HepG2 (cell line): ENCODE measurements around the gene C9orf85. TPM values are rescaled to one million over a fixed set of nuclear protein-coding genes. Genes with fewer than 3 reads are reported as not detected.

Source experiments
- ATAC-seq: fragments of 200-7000 bp; cut with Tn5 transposase; 3 replicates; pipeline ENCODE4 v1.9.1; 2020; ENCODE audit warnings: mild to moderate bottlenecking, moderate library complexity
- BruUV-seq: library from RNA; stranded (reverse); fragments of 400-500 nt; replicated peaks from 2 replicates; lab custom pipeline; 2021; lab: Mats Ljungman, UMichigan
- CTCF ChIA-PET: fragments of 300-600 bp; formaldehyde crosslinking; extraction: SDS; loops from one replicate; lab custom pipeline; 2021; ENCODE audit warnings: low total read pairs, inconsistent platforms, low intra/inter-chr PET ratio; lab: Yijun Ruan, JAX
- POLR2A ChIA-PET: fragments of 350-600 bp; sonication (Branson Sonifier 250); formaldehyde crosslinking; loops from one replicate; lab custom pipeline; 2020; ENCODE audit warnings: antibody characterized with exemption, inconsistent platforms; lab: Yijun Ruan, JAX
- DNase-seq: peaks from one replicate; pipeline ENCODE4 v3.0.0-alpha.2; 2015; ENCODE audit warnings: low spot score
- FAIRE-seq: peaks from 3 replicates; lab custom pipeline; 2011; peaks lifted over from hg19 to GRCh38; lab: Jason Lieb, UNC
- H2AFZ ChIP-seq: one replicate; pipeline ENCODE4 v1.6.1; 2011; ENCODE audit warnings: low read length, inconsistent platforms
- H3K27ac ChIP-seq: fragments of 300-600 bp; 3 replicates; pipeline ENCODE4 v1.8.0; 2011; ENCODE audit warnings: mixed run types, mild to moderate bottlenecking, mixed read lengths, low read length, inconsistent platforms; ENCODE audit not compliant: insufficient read depth; ENCODE audit errors: extremely low read length
- H3K27me3 ChIP-seq, 2 experiments: fragments of 200-600 bp in 1 of 2; 2 replicates in 1 of 2; 3 replicates in 1 of 2; pipeline versions ENCODE4 v1.6.0 to v1.8.0; 2011; ENCODE audit warnings: low read length in 2 of 2, mild to moderate bottlenecking in 2 of 2, moderate library complexity in 2 of 2, inconsistent platforms in 1 of 2; ENCODE audit not compliant: insufficient read depth in 2 of 2, control insufficient read depth in 1 of 2
- H3K36me3 ChIP-seq, 2 experiments: fragments of 200-600 bp in 1 of 2; replicated peaks in 1 of 2; 2 replicates in 1 of 2; 3 replicates in 1 of 2; pipeline versions ENCODE4 v1.5.1 to v1.8.0; 2011; ENCODE audit warnings: low read length in 2 of 2, inconsistent platforms in 1 of 2; ENCODE audit not compliant: insufficient read depth in 2 of 2, control insufficient read depth in 1 of 2
- H3K4me1 ChIP-seq: 2 replicates; pipeline ENCODE4 v1.5.1; 2012; ENCODE audit warnings: low read length, inconsistent platforms; ENCODE audit not compliant: insufficient read depth
- H3K4me2 ChIP-seq: 2 replicates; pipeline ENCODE4 v1.6.0; 2011; ENCODE audit warnings: low read depth, low read length, inconsistent platforms
- H3K4me3 ChIP-seq, 3 experiments: fragments of 200-600 bp in 1 of 3; sonication (generic), shearing (Covaris generic) in 1 of 3; replicated peaks in 1 of 3; 2 replicates each; pipeline ENCODE4 v1.5.1; 2011 to 2016; ENCODE audit warnings: low read length in 3 of 3, inconsistent platforms in 2 of 3, low read depth in 2 of 3, mild to moderate bottlenecking in 2 of 3, control low read depth in 1 of 3, mixed read lengths in 1 of 3; ENCODE audit not compliant: insufficient read depth in 1 of 3
- H3K79me2 ChIP-seq: one replicate; pipeline ENCODE4 v1.6.1; 2011; ENCODE audit warnings: low read length, inconsistent platforms; ENCODE audit not compliant: insufficient read depth
- H3K9ac ChIP-seq: 2 replicates; pipeline ENCODE4 v1.6.0; 2011; ENCODE audit warnings: mild to moderate bottlenecking, low read depth, low read length, inconsistent platforms; ENCODE audit not compliant: insufficient read depth
- H3K9me3 ChIP-seq: 2 replicates; pipeline ENCODE4 v1.5.1; 2012; ENCODE audit warnings: mild to moderate bottlenecking, low read length
- H4K20me1 ChIP-seq: 2 replicates; pipeline ENCODE4 v1.6.0; 2011; ENCODE audit warnings: inconsistent platforms, mild to moderate bottlenecking, low read length, moderate library complexity; ENCODE audit not compliant: insufficient read depth
- ATF4 ChIP-seq, 2 experiments: fragments of 450-650 bp in 1 of 2; sonication (generic) in 1 of 2; formaldehyde crosslinking; IDR thresholded peaks; 2 replicates each; pipeline versions ENCODE4 v1.5.0 to v1.8.0; 2020 to 2022; ENCODE audit warnings: mild to moderate bottlenecking in 1 of 2, missing genetic modification reagents in 1 of 2
- ATF6 ChIP-seq: sonication (generic); formaldehyde crosslinking; conservative IDR thresholded peaks from 2 replicates; pipeline ENCODE4 v1.4.0; 2020; ENCODE audit warnings: missing genetic modification reagents
- CREB3 ChIP-seq: sonication (generic); formaldehyde crosslinking; IDR thresholded peaks from 2 replicates; pipeline ENCODE4 v1.5.0; 2020; ENCODE audit warnings: missing genetic modification reagents
- ELF1 ChIP-seq: sonication (generic); formaldehyde crosslinking; IDR thresholded peaks from 2 replicates; pipeline ENCODE4 v1.4.0; 2020; ENCODE audit warnings: missing genetic modification reagents
- SAFB2 ChIP-seq: sonication (generic); formaldehyde crosslinking; IDR thresholded peaks from 2 replicates; pipeline ENCODE4 v1.5.1; 2020; ENCODE audit warnings: missing genetic modification reagents, low read depth, mild to moderate bottlenecking, borderline replicate concordance
- SMC3 ChIP-seq: IDR thresholded peaks from 2 replicates; pipeline ENCODE4 v1.6.1; 2011; ENCODE audit warnings: low read length, improper control_type of control experiment
- STAT6 ChIP-seq: sonication (generic); formaldehyde crosslinking; IDR thresholded peaks from 2 replicates; pipeline ENCODE4 v1.4.0; 2020; ENCODE audit warnings: missing genetic modification reagents, mild to moderate bottlenecking, borderline replicate concordance
- ZFP90 ChIP-seq: sonication (generic); formaldehyde crosslinking; IDR thresholded peaks from 2 replicates; pipeline ENCODE4 v1.8.0; 2022; ENCODE audit warnings: missing genetic modification reagents, mild to moderate bottlenecking, inconsistent platforms, borderline replicate concordance
- ZNF235 ChIP-seq: sonication (generic); formaldehyde crosslinking; IDR thresholded peaks from 2 replicates; pipeline ENCODE4 v1.8.1; 2023; ENCODE audit warnings: mild to moderate bottlenecking, missing genetic modification reagents, borderline replicate concordance
- ZNF530 ChIP-seq: sonication (generic); formaldehyde crosslinking; IDR thresholded peaks from 2 replicates; pipeline ENCODE4 v1.5.0; 2020; ENCODE audit warnings: low read depth, mild to moderate bottlenecking, missing genetic modification reagents
- ZNF556 ChIP-seq: sonication (generic); formaldehyde crosslinking; IDR thresholded peaks from 2 replicates; pipeline ENCODE4 v1.4.0; 2020; ENCODE audit warnings: mild to moderate bottlenecking, missing genetic modification reagents, borderline replicate concordance
- WGBS: methylation state at CpG from one replicate; pipeline ENCODE4 v1.1.6; 2017; ENCODE audit warnings: low lambda C conversion rate; 5-methylcytosine and 5-hydroxymethylcytosine counted together
- in situ Hi-C: cut with HindIII; loops from 2 replicates; pipeline ENCODE4 v1.10.0; 2017; ENCODE audit warnings: low pct_unique_long_range_greater_than_20kb; ENCODE audit not compliant: extremely low pct_ligation_motif_present
- intact Hi-C: fragments of 100-400 bp; cut with micrococcal nuclease; formaldehyde crosslinking; loops from one replicate; pipeline ENCODE4 v1.10.0; 2022; ENCODE audit not compliant: unreplicated experiment
- polyA plus RNA-seq, 8 experiments: library from polyadenylated mRNA; depleted of rRNA in 3 of 8; stranded (reverse) in 7 of 8; unstranded in 1 of 8; fragments of >200 nt; fragmentation: Illumina TruSeq in 4 of 8; extraction: Trizol in 4 of 8; gene quantifications; 2 replicates each; pipeline versions ENCODE4 v1.2.1 to v1.2.3, GENCODE V29; 2011 to 2016; ENCODE audit warnings: low read depth in 4 of 8, missing spikeins in 1 of 8, mixed read lengths in 1 of 8; ENCODE audit not compliant: insufficient read depth in 1 of 8
- total RNA-seq, 5 experiments: library from RNA; depleted of rRNA; stranded (reverse); fragments of >200 nt; fragmentation: Illumina TruSeq; extraction: Trizol; gene quantifications; 2 replicates each; pipeline ENCODE4 v1.2.3, GENCODE V29; 2016; ENCODE audit warnings: low read depth in 1 of 5
- TF ChIP-seq, protein P1 (sequence below): sonication (generic); formaldehyde crosslinking; IDR thresholded peaks from 2 replicates; pipeline ENCODE4 v1.5.0; 2020; ENCODE audit warnings: mild to moderate bottlenecking, missing genetic modification reagents

Gene C9orf85
- total and polyA plus RNA-seq, 2 of the 13 experiments (the other 11 are each of a cell fraction or from before 2014, with no cell fraction given) = 9.9 to 13.9 TPM

DNA sequence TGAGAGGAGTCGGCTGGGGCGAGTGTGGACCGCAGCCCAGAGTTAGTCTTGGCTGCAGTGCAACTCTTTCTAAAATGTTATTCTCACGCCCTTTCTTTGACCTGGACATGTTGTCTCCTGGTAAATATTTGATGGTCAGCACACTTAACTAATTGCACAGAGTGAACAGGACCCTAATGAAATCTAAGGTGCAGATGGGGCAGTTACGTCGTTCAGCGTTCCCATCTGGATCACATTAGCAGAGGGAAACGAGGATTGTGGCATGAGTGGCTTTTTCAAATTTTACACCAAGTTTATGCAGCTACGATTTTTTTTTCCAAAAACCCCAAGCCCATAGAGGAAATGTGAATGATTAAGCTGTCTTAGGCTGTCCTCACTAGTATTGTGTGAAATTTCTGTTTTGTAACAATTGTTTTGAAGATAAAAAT is 483 bp downstream of the C9orf85 start:
- Histone ChIP-seq H3K9ac (peak overlapping the region; percentile 68), H3K27me3 (no peaks in the 10 kb centered on the region; a peak in 1 of 5 replicates), H3K9me3 (no peaks in the 10 kb centered on the region), H4K20me1 (peaks cover 32% of the 10 kb centered on the region), H3K27ac (peak overlapping the region; percentile 76), H3K4me1 (peaks cover 43% of the 10 kb centered on the region), H3K36me3 (no peaks in the 10 kb centered on the region), H3K79me2 (peaks cover 77% of the 10 kb centered on the region), H2AFZ (peak overlapping the region; percentile 8), H3K4me2 (peak overlapping the region; percentile 67), H3K4me3 (peak overlapping the region; percentile 69 to 85 (median 77))
- ChIA-PET CTCF (no interaction called here), POLR2A (interaction anchor here (1.2 to 1.9 kb wide), 6 partner anchors 13 to 453 kb away, joined by 3 to 11 read pairs (median 6); partner anchors contain the start of gene ZFAND5)
- intact Hi-C loops = loop anchor here (5.0 to 10.0 kb wide), 2 partner anchors 237 to 450 kb away; no protein-coding TSS in a partner anchor
- 0% methylated on average over 9 of the region's 9 CpGs for WGBS
- TSS peak; percentile 71 for BruUV-seq
- no peak for ATAC-seq
- in situ Hi-C loops = no loop called here
- FAIRE-seq = no peak
- DNase-seq = no peak
- no peak for TF ChIP-seq ATF4 (CRISPR knock-in tag; IDR thresholded peaks at IDR 0.05)
- TF ChIP-seq ZNF556 (CRISPR knock-in tag) = no peak
- TF ChIP-seq ZNF235 (CRISPR knock-in tag) = no peak
- TF ChIP-seq SMC3 = no peak
- TF ChIP-seq ATF6 (CRISPR knock-in tag) = 0 out of 2 replicates have a peak, but pooled peaks have one; percentile 4
- no peak for TF ChIP-seq ZNF530 (CRISPR knock-in tag)
- TF ChIP-seq ELF1 (CRISPR knock-in tag) = no peak
- 0 out of 2 replicates have a peak, but pooled peaks have one; percentile 18 for TF ChIP-seq SAFB2 (CRISPR knock-in tag)
- TF ChIP-seq, protein P1, sequence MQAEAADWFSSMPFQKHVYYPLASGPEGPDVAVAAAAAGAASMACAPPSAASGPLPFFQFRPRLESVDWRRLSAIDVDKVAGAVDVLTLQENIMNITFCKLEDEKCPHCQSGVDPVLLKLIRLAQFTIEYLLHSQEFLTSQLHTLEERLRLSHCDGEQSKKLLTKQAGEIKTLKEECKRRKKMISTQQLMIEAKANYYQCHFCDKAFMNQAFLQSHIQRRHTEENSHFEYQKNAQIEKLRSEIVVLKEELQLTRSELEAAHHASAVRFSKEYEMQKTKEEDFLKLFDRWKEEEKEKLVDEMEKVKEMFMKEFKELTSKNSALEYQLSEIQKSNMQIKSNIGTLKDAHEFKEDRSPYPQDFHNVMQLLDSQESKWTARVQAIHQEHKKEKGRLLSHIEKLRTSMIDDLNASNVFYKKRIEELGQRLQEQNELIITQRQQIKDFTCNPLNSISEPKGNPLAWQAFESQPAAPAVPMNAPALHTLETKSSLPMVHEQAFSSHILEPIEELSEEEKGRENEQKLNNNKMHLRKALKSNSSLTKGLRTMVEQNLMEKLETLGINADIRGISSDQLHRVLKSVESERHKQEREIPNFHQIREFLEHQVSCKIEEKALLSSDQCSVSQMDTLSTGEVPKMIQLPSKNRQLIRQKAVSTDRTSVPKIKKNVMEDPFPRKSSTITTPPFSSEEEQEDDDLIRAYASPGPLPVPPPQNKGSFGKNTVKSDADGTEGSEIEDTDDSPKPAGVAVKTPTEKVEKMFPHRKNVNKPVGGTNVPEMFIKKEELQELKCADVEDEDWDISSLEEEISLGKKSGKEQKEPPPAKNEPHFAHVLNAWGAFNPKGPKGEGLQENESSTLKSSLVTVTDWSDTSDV (CRISPR knock-in tag) = no peak
- TF ChIP-seq STAT6 (CRISPR knock-in tag) = 0 out of 2 replicates have a peak, but pooled peaks have one; percentile 35
- TF ChIP-seq ZFP90 (CRISPR knock-in tag) = 0 out of 2 replicates have a peak, but pooled peaks have one; percentile 14
- TF ChIP-seq CREB3 (CRISPR knock-in tag) = no peak
